HEK293 (cell line): ENCODE results near the gene RPL36A.

Source experiments
- CTCF ChIA-PET: fragments of 350-600 bp; formaldehyde crosslinking; extraction: SDS; loops from one replicate; lab custom pipeline; 2021; ENCODE audit warnings: antibody characterized with exemption; lab: Yijun Ruan, JAX
- POLR2A ChIA-PET: fragments of 300-600 bp; formaldehyde crosslinking; extraction: SDS; loops from one replicate; lab custom pipeline; 2020; ENCODE audit warnings: antibody characterized with exemption, inconsistent platforms; lab: Yijun Ruan, JAX
- H3K27ac ChIP-seq: fragments of 200-500 bp; sonication (Bioruptor generic); 2 replicates; pipeline ENCODE4 v1.5.1; 2014; ENCODE audit warnings: low read depth, low read length, control low read depth, inconsistent platforms; ENCODE audit errors: extremely low read depth
- H3K36me3 ChIP-seq, 2 experiments: fragments of 200-500 bp in 1 of 2; sonication (Bioruptor generic) in 1 of 2; 1 replicate in 1 of 2; 2 replicates in 1 of 2; pipeline ENCODE4 v1.5.1; 2014 to 2017; ENCODE audit warnings: inconsistent platforms in 2 of 2, low read length in 2 of 2; ENCODE audit not compliant: control insufficient read depth in 2 of 2, insufficient read depth in 1 of 2
- H3K4me1 ChIP-seq: fragments of 200-500 bp; sonication (Bioruptor generic); 2 replicates; pipeline ENCODE4 v1.5.1; 2014; ENCODE audit warnings: mild to moderate bottlenecking, low read length, inconsistent platforms; ENCODE audit not compliant: control insufficient read depth, insufficient read depth
- H3K4me3 ChIP-seq: 2 replicates; pipeline ENCODE4 v1.5.1; 2011; ENCODE audit warnings: low read depth, mild to moderate bottlenecking, control low read depth, low read length, moderate library complexity
- H3K9me3 ChIP-seq: fragments of 200-500 bp; sonication (Bioruptor generic); 2 replicates; pipeline ENCODE4 v1.5.1; 2014; ENCODE audit warnings: low read depth, low read length, inconsistent platforms; ENCODE audit not compliant: control insufficient read depth, insufficient read depth
- GLI2 ChIP-seq: fragments of 450-650 bp; formaldehyde crosslinking; IDR thresholded peaks from 2 replicates; pipeline ENCODE4; 2017; ENCODE audit warnings: missing biosample characterization, missing genetic modification characterization, low read depth, borderline replicate concordance
- KLF10 ChIP-seq: fragments of 450-650 bp; IDR thresholded peaks from 2 replicates; pipeline ENCODE4 v1.5.1; 2018; ENCODE audit warnings: missing biosample characterization, mild to moderate bottlenecking, missing genetic modification characterization
- KLF9 ChIP-seq: fragments of 450-650 bp; formaldehyde crosslinking; IDR thresholded peaks from 2 replicates; pipeline ENCODE4 v1.5.1; 2016; ENCODE audit warnings: missing biosample characterization, missing genetic modification characterization, low read depth
- OSR2 ChIP-seq: fragments of 450-650 bp; formaldehyde crosslinking; IDR thresholded peaks from 2 replicates; pipeline ENCODE4 v1.5.1; 2016; ENCODE audit warnings: missing biosample characterization, missing genetic modification characterization
- PBX3 ChIP-seq: sonication (generic); formaldehyde crosslinking; IDR thresholded peaks from 2 replicates; pipeline ENCODE4 v1.8.1; 2022; ENCODE audit warnings: mild to moderate bottlenecking, moderate library complexity, missing genetic modification reagents
- PRDM2 ChIP-seq: fragments of 450-650 bp; formaldehyde crosslinking; IDR thresholded peaks from 2 replicates; pipeline ENCODE4 v1.5.1; 2016; ENCODE audit warnings: missing biosample characterization, missing genetic modification characterization, borderline replicate concordance
- SETDB1 ChIP-seq: IDR thresholded peaks from one replicate; pipeline ENCODE4 v1.6.1; 2017; ENCODE audit warnings: mild to moderate bottlenecking, low read length, moderate library complexity, mixed read lengths; ENCODE audit not compliant: insufficient read length
- ZFP41 ChIP-seq: fragments of 450-650 bp; formaldehyde crosslinking; IDR thresholded peaks from 2 replicates; pipeline ENCODE4 v1.5.1; 2016; ENCODE audit warnings: missing biosample characterization, missing genetic modification characterization, borderline replicate concordance
- ZIC2 ChIP-seq: fragments of 450-650 bp; formaldehyde crosslinking; IDR thresholded peaks from 2 replicates; pipeline ENCODE4 v1.5.1; 2016; ENCODE audit warnings: missing biosample characterization, missing genetic modification characterization
- ZNF324 ChIP-seq: fragments of 450-650 bp; formaldehyde crosslinking; IDR thresholded peaks from 2 replicates; pipeline ENCODE4 v1.5.1; 2016; ENCODE audit warnings: missing biosample characterization, missing genetic modification characterization
- ZNF473 ChIP-seq: fragments of 450-650 bp; formaldehyde crosslinking; IDR thresholded peaks from 2 replicates; pipeline ENCODE4 v1.5.1; 2017; ENCODE audit warnings: missing biosample characterization, missing genetic modification characterization
- ZNF596 ChIP-seq: fragments of 450-650 bp; IDR thresholded peaks from 2 replicates; pipeline ENCODE4 v1.5.0; 2018; ENCODE audit warnings: missing biosample characterization, mild to moderate bottlenecking, missing genetic modification characterization, moderate library complexity
- ZNF629 ChIP-seq: fragments of 450-650 bp; formaldehyde crosslinking; IDR thresholded peaks from 2 replicates; pipeline ENCODE4 v1.5.1; 2017; ENCODE audit warnings: missing biosample characterization, missing genetic modification characterization
- ZNF664 ChIP-seq: fragments of 450-650 bp; formaldehyde crosslinking; IDR thresholded peaks from 2 replicates; pipeline ENCODE4 v1.5.1; 2016; ENCODE audit warnings: missing biosample characterization, missing genetic modification characterization
- ZNF701 ChIP-seq: fragments of 450-650 bp; formaldehyde crosslinking; IDR thresholded peaks from 2 replicates; pipeline ENCODE4 v1.5.1; 2016; ENCODE audit warnings: missing biosample characterization, missing genetic modification characterization
- ZNF785 ChIP-seq: fragments of 450-650 bp; formaldehyde crosslinking; IDR thresholded peaks from 2 replicates; pipeline ENCODE4 v1.5.1; 2016; ENCODE audit warnings: missing biosample characterization, missing genetic modification characterization
- TF ChIP-seq, protein P1 (sequence below): fragments of 450-650 bp; formaldehyde crosslinking; IDR thresholded peaks from 2 replicates; pipeline ENCODE4 v1.5.1; 2016; ENCODE audit warnings: missing biosample characterization, missing genetic modification characterization
- TF ChIP-seq, protein P2 (sequence below): fragments of 450-650 bp; formaldehyde crosslinking; IDR thresholded peaks from 2 replicates; pipeline ENCODE4 v1.5.1; 2016; ENCODE audit warnings: missing biosample characterization, missing genetic modification characterization

Gene RPL36A

GRCh38 chrX:101419489-101419888 is 28.7 kb downstream of the RPL36A start (continued):
- TF ChIP-seq ZNF701 (no peak), SETDB1 (no peak), ZNF473 (tag by site-specific recombination) (no peak)

GRCh38 chrX:101427954-101428353 is 37.1 kb downstream of the RPL36A start:
- Histone ChIP-seq H3K36me3 (peaks cover 0 to 44% of the 10 kb centered on the region in 2 experiments), H3K27ac (no peak overlapping the region), H3K4me1 (no peaks in the 10 kb centered on the region), H3K4me3 (no peak overlapping the region), H3K9me3 (no peaks in the 10 kb centered on the region)
- ChIA-PET CTCF (interaction anchor here (3.8 kb wide), 1 partner anchor 11 kb away, joined by 28 read pairs; no protein-coding TSS in a partner anchor), POLR2A (no interaction called here)
- TF ChIP-seq GLI2 (no peak), ZNF629 (no peak), KLF10 (tag by site-specific recombination) (no peak), ZNF596 (tag by site-specific recombination) (no peak), ZIC2 (tag by site-specific recombination) (no peak)
- TF ChIP-seq, protein P1, sequence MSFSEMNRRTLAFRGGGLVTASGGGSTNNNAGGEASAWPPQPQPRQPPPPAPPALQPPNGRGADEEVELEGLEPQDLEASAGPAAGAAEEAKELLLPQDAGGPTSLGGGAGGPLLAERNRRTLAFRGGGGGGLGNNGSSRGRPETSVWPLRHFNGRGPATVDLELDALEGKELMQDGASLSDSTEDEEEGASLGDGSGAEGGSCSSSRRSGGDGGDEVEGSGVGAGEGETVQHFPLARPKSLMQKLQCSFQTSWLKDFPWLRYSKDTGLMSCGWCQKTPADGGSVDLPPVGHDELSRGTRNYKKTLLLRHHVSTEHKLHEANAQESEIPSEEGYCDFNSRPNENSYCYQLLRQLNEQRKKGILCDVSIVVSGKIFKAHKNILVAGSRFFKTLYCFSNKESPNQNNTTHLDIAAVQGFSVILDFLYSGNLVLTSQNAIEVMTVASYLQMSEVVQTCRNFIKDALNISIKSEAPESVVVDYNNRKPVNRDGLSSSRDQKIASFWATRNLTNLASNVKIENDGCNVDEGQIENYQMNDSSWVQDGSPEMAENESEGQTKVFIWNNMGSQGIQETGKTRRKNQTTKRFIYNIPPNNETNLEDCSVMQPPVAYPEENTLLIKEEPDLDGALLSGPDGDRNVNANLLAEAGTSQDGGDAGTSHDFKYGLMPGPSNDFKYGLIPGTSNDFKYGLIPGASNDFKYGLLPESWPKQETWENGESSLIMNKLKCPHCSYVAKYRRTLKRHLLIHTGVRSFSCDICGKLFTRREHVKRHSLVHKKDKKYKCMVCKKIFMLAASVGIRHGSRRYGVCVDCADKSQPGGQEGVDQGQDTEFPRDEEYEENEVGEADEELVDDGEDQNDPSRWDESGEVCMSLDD (tag by site-specific recombination) = no peak

GRCh38 chrX:101429934-101430333 is 39.1 kb downstream of the RPL36A start:
- no peaks in the 10 kb centered on the region for H3K4me1 ChIP-seq
- H3K9me3 ChIP-seq = no peaks in the 10 kb centered on the region
- H3K4me3 ChIP-seq = no peak overlapping the region
- H3K36me3 ChIP-seq = peaks cover 0 to 34% of the 10 kb centered on the region in 2 experiments
- CTCF ChIA-PET = no interaction called here
- TF ChIP-seq ZFP41 (tag by site-specific recombination) = no peak
- no peak for TF ChIP-seq ZNF785 (tag by site-specific recombination)
- no peak for TF ChIP-seq OSR2 (tag by site-specific recombination)
- TF ChIP-seq, protein P2, sequence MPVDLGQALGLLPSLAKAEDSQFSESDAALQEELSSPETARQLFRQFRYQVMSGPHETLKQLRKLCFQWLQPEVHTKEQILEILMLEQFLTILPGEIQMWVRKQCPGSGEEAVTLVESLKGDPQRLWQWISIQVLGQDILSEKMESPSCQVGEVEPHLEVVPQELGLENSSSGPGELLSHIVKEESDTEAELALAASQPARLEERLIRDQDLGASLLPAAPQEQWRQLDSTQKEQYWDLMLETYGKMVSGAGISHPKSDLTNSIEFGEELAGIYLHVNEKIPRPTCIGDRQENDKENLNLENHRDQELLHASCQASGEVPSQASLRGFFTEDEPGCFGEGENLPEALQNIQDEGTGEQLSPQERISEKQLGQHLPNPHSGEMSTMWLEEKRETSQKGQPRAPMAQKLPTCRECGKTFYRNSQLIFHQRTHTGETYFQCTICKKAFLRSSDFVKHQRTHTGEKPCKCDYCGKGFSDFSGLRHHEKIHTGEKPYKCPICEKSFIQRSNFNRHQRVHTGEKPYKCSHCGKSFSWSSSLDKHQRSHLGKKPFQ = no peak
- TF ChIP-seq PBX3 (CRISPR knock-in tag) = no peak
- TF ChIP-seq KLF9 (tag by site-specific recombination) = no peak
- no peak for TF ChIP-seq PRDM2 (tag by site-specific recombination)
- no peak for TF ChIP-seq ZNF664 (tag by site-specific recombination)
- TF ChIP-seq ZNF324 (tag by site-specific recombination) = no peak
- TF ChIP-seq, all 188 proteins: peak for 0
- POLR2A ChIA-PET = interaction anchor here (0.6 kb wide), 2 partner anchors 11 to 21 kb away, joined by 3 to 4 read pairs; no protein-coding TSS in a partner anchor
- no peak overlapping the region for H3K27ac ChIP-seq
